ENCODE data around the gene ZFP42.

- no peak for TF ChIP-seq GATA3 (IDR thresholded peaks at IDR 0.05; ENCODE audit: low read depth, low read length)
- TF ChIP-seq GATA2 (IDR thresholded peaks at IDR 0.05; ENCODE audit: low read depth, low read length) = no peak
Observed at GRCh38 chr4:188032583-188032982, 37.0 kb downstream of the ZFP42 start.

All from SH-SY5Y (cell line).